ENCODE results near the gene PHF19.

Gene PHF19

GRCh38 chr9:120876842-120877240 lies at the start of gene PHF19:
PHF19 (minus strand) TSS chr9:120877188; CDS start chr9:120874741, 2,447 bp downstream.
- no peak for DNase-seq (ENCODE audit: low read depth in 4 of 4, low spot score in 1 of 4)

- no peak for DNase-seq (ENCODE audit: low read depth in 4 of 4, low spot score in 1 of 4)
These were observed 49.5 kb upstream of the PHF19 start, which contains the start of gene TRAF1 for GRCh38 chr9:120926397-120926928. TRAF1 (minus strand) TSS chr9:120926796; CDS start chr9:120926075, 721 bp downstream.

GRCh38 chr9:120925535-120926396 lies 48.8 kb upstream of the PHF19 start:
- DNase-seq (ENCODE audit: low read depth in 4 of 4, low spot score in 1 of 4) = peak in 3 of 4 experiments; percentile 65 to 82 (median 71)

- DNase-seq (ENCODE audit: low read depth in 4 of 4, low spot score in 1 of 4) = no peak
These were observed 47.9 kb upstream of the PHF19 start for GRCh38 chr9:120924698-120925534.

GRCh38 chr9:120923620-120924328 lies 46.8 kb upstream of the PHF19 start:
- DNase-seq (ENCODE audit: low read depth in 4 of 4, low spot score in 1 of 4) = no peak

GRCh38 chr9:120922404-120923195 lies 45.6 kb upstream of the PHF19 start:
- no peak for DNase-seq (ENCODE audit: low read depth in 4 of 4, low spot score in 1 of 4)

GRCh38 chr9:120921661-120922181 lies 44.7 kb upstream of the PHF19 start:
- DNase-seq (ENCODE audit: low read depth in 4 of 4, low spot score in 1 of 4) = no peak

GRCh38 chr9:120920806-120921178 lies 43.8 kb upstream of the PHF19 start:
- DNase-seq (ENCODE audit: low read depth in 4 of 4, low spot score in 1 of 4) = no peak

- no peak for DNase-seq (ENCODE audit: low read depth in 4 of 4, low spot score in 1 of 4)
These were observed 43.1 kb upstream of the PHF19 start for GRCh38 chr9:120919843-120920805.

GRCh38 chr9:120918931-120919842 lies 42.2 kb upstream of the PHF19 start:
- no peak for DNase-seq (ENCODE audit: low read depth in 4 of 4, low spot score in 1 of 4)

GRCh38 chr9:120917929-120918762 lies 41.2 kb upstream of the PHF19 start:
- DNase-seq (ENCODE audit: low read depth in 4 of 4, low spot score in 1 of 4) = no peak

GRCh38 chr9:120916991-120917880 lies 40.2 kb upstream of the PHF19 start:
- no peak for DNase-seq (ENCODE audit: low read depth in 4 of 4, low spot score in 1 of 4)

GRCh38 chr9:120916588-120916987 lies 39.6 kb upstream of the PHF19 start:
- no peak for DNase-seq (ENCODE audit: low read depth in 4 of 4, low spot score in 1 of 4)

- no peak for DNase-seq (ENCODE audit: low read depth in 4 of 4, low spot score in 1 of 4)
These were observed 39.0 kb upstream of the PHF19 start for GRCh38 chr9:120915854-120916470.

- no peak for DNase-seq (ENCODE audit: low read depth in 4 of 4, low spot score in 1 of 4)
These were observed 38.0 kb upstream of the PHF19 start for GRCh38 chr9:120914953-120915352.

Measured in stimulated activated CD4-positive, alpha-beta T cell treated with anti-CD3 and anti-CD28 coated beads, Interleukin-1b, Interleukin-23, amount 100 ng/mL, for 24 hours (primary cell).